K562 (cell line): Measurements from ENCODE around the gene GPR15LG. TPM values are rescaled to one million over a fixed set of nuclear protein-coding genes. Genes with fewer than 3 reads are reported as not detected.

Experiments used
- AFF4 ChIP-seq: sonication (generic); formaldehyde crosslinking; IDR thresholded peaks from 2 replicates; pipeline ENCODE4 v1.8.0; 2023; ENCODE audit warnings: mild to moderate bottlenecking, missing genetic modification reagents
- DPF2 ChIP-seq: fragments of 450-650 bp; IDR thresholded peaks from 2 replicates; pipeline ENCODE4 v1.6.1; 2016
- FOXO4 ChIP-seq: fragments of 450-650 bp; formaldehyde crosslinking; IDR thresholded peaks from 2 replicates; pipeline ENCODE4 v1.4.0; 2020; ENCODE audit warnings: mild to moderate bottlenecking, moderate library complexity
- MLLT1 ChIP-seq, 2 experiments: fragments of 450-650 bp; IDR thresholded peaks; 2 replicates each; pipeline ENCODE4 v1.6.1; 2016
- MTA1 ChIP-seq: fragments of 450-650 bp; IDR thresholded peaks from 2 replicates; pipeline ENCODE4 v1.6.1; 2017; ENCODE audit warnings: borderline replicate concordance
- NCOA6 ChIP-seq: fragments of 450-650 bp; IDR thresholded peaks from 2 replicates; pipeline ENCODE4 v1.6.1; 2017; ENCODE audit warnings: mild to moderate bottlenecking
- POLR2H ChIP-seq: IDR thresholded peaks from 2 replicates; pipeline ENCODE4 v1.6.1; 2016; ENCODE audit warnings: missing genetic modification characterization, low read depth, mild to moderate bottlenecking, control low read depth, missing compliant biosample characterization, moderate library complexity
- PREB ChIP-seq: sonication (generic); formaldehyde crosslinking; IDR thresholded peaks from 2 replicates; pipeline ENCODE4 v1.8.1; 2023; ENCODE audit warnings: mild to moderate bottlenecking, missing genetic modification reagents
- SAP30 ChIP-seq: fragments of 200-600 bp; sonication (generic); IDR thresholded peaks from 2 replicates; pipeline ENCODE4 v1.6.1; 2012; ENCODE audit warnings: borderline replicate concordance, low read depth, mild to moderate bottlenecking, moderate library complexity, low read length, control low read depth, inconsistent platforms; ENCODE audit not compliant: insufficient read depth, poor library complexity, severe bottlenecking
- SMARCE1 ChIP-seq: fragments of 450-650 bp; IDR thresholded peaks from 2 replicates; pipeline ENCODE4 v1.7.1; 2016; ENCODE audit warnings: mild to moderate bottlenecking
- SRSF7 ChIP-seq: fragments of 200-400 bp; formaldehyde crosslinking; optimal IDR thresholded peaks from 2 replicates; pipeline ENCODE3; 2017; ENCODE audit warnings: mild to moderate bottlenecking, low read depth, low read length
- TEAD1 ChIP-seq, 2 experiments: fragments of 450-650 bp in 1 of 2; sonication (generic) in 1 of 2; formaldehyde crosslinking; IDR thresholded peaks; 2 replicates each; pipeline versions ENCODE4 v1.4.0 to v1.8.0; 2020 to 2022; ENCODE audit warnings: mild to moderate bottlenecking in 2 of 2, missing genetic modification reagents in 1 of 2
- TFAM ChIP-seq: fragments of 250-450 bp; sonication (Bioruptor Pico); conservative IDR thresholded peaks from 2 replicates; pipeline ENCODE4 v1.5.0; 2021; ENCODE audit warnings: mild to moderate bottlenecking, moderate library complexity
- WHSC1 ChIP-seq: IDR thresholded peaks from one replicate; pipeline ENCODE4 v1.6.1; 2012; ENCODE audit warnings: low read length, control low read depth, inconsistent platforms
- ZNF551 ChIP-seq: fragments of 250-450 bp; sonication (Bioruptor Pico); IDR thresholded peaks from 2 replicates; pipeline ENCODE4 v1.5.0; 2021; ENCODE audit warnings: mild to moderate bottlenecking, moderate library complexity
- ZNF695 ChIP-seq: fragments of 450-650 bp; formaldehyde crosslinking; IDR thresholded peaks from 2 replicates; pipeline ENCODE4 v1.4.0; 2020; ENCODE audit warnings: mild to moderate bottlenecking, moderate library complexity
- ZNF717 ChIP-seq: fragments of 250-450 bp; sonication (Bioruptor Pico); IDR thresholded peaks from 2 replicates; pipeline ENCODE4 v1.5.0; 2021
- ZNF764 ChIP-seq: fragments of 250-450 bp; sonication (Bioruptor Pico); IDR thresholded peaks from 2 replicates; pipeline ENCODE4 v1.4.0; 2020; ENCODE audit warnings: low read depth, mild to moderate bottlenecking, moderate library complexity
- polyA plus RNA-seq, 8 experiments: library from polyadenylated mRNA; depleted of rRNA in 4 of 8; stranded (reverse) in 5 of 8; unstranded in 3 of 8; fragments of >200 nt; fragmentation: Nextera tagmentation in 2 of 8; fragmentation: Illumina TruSeq in 1 of 8; extraction: Ambion mirVana in 2 of 8; extraction: Trizol in 1 of 8; gene quantifications; 2 replicates each; pipeline versions ENCODE4 v1.2.1 to v1.2.3, GENCODE V29; 2011 to 2014; ENCODE audit warnings: inconsistent platforms in 1 of 8, missing spikeins in 1 of 8
- total RNA-seq, 7 experiments: library from RNA; depleted of rRNA in 6 of 7; stranded (reverse); fragments of >200 nt in 6 of 7; fragmentation: Illumina TruSeq in 2 of 7; extraction: Trizol in 2 of 7; gene quantifications; 2 replicates each; pipeline versions ENCODE4 v1.2.1 to v1.2.3, GENCODE V29; 2011 to 2021; ENCODE audit warnings: low replicate concordance in 1 of 7

The GPR15LG gene
- total and polyA plus RNA-seq, 9 of the 15 experiments (the other 6 are each of a cell fraction or from before 2014, with no cell fraction given) = 0.51 TPM; not detected in 8

GRCh38 chr10:84139126-84140035, 34.2 kb upstream of the GPR15LG start, which contains the start of gene GHITM (continued):
- peak; percentile 72 to 89; a peak in 3 of 4 replicates for TF ChIP-seq MLLT1 (IDR thresholded peaks at IDR 0.05)
- no peak for TF ChIP-seq PREB (CRISPR knock-in tag)
- no peak for TF ChIP-seq TFAM (CRISPR knock-in tag)
- no peak for TF ChIP-seq ZNF695
- no peak for TF ChIP-seq FOXO4
- TF ChIP-seq ZNF717 (CRISPR knock-in tag) = no peak
- TF ChIP-seq SAP30 = peak; percentile 87
- TF ChIP-seq NCOA6 = no peak
- 0 out of 2 replicates have a peak, but pooled peaks have one; percentile 15 for TF ChIP-seq ZNF764
- TF ChIP-seq ZNF551 = no peak
- no peak for TF ChIP-seq WHSC1
- no peak for TF ChIP-seq SRSF7
- TF ChIP-seq AFF4 (CRISPR knock-in tag) = peak; percentile 93
- peak; percentile 99 for TF ChIP-seq MTA1
- no peak; the same call in none of the 2 replicates for TF ChIP-seq DPF2
- peak; percentile 41; the same call in 1 of the 2 replicates for TF ChIP-seq SMARCE1
- peak in 1 of 2 experiments; percentile 86; a peak in 1 of 4 replicates for TF ChIP-seq TEAD1 (CRISPR knock-in tag; IDR thresholded peaks at IDR 0.05)
- TF ChIP-seq POLR2H (tag) = peak; percentile 91
